ENCODE measurements around the gene CECR2. TPM values are rescaled to one million over a fixed set of nuclear protein-coding genes. Genes with fewer than 3 reads are reported as not detected.
A peak's percentile ranks its signal among the peaks of the same experiment; 100 is the strongest.

Gene CECR2
- total RNA-seq, 1 experiment from 2014 or later, result 3.6 TPM

GRCh38 chr22:17501679-17502285, 132.5 kb downstream of the CECR2 start:
- Histone ChIP-seq H3K4me1 (ENCODE audit: control insufficient read depth, insufficient read depth, low read length) (no peaks in the 10 kb centered on the region), H3K9me3 (ENCODE audit: control insufficient read depth, insufficient read depth, low read depth, low read length) (no peaks in the 10 kb centered on the region), H3K36me3 (ENCODE audit: control insufficient read depth, insufficient read depth, low read length) (no peaks in the 10 kb centered on the region), H3K4me3 (ENCODE audit: low read depth in 2 of 2, low read length in 2 of 2) (no peak overlapping the region), H3K27me3 (ENCODE audit: control insufficient read depth, insufficient read depth, low read length) (no peaks in the 10 kb centered on the region), H3K27ac (ENCODE audit: low read length) (no peak overlapping the region)
- CTCF ChIA-PET, result interaction anchor here (0.5 to 1.8 kb wide), 7 partner anchors 125 to 423 kb away, joined by 3 to 30 read pairs (median 3); no protein-coding TSS in a partner anchor
- DNase-seq (ENCODE audit: low read depth, low spot score) (peak; percentile 53), ATAC-seq (peak; percentile 92)
- POLR2A ChIA-PET, result interaction anchor here (0.9 kb wide), 1 partner anchor 330 kb away, joined by 4 read pairs; no protein-coding TSS in a partner anchor
- intact Hi-C loops (cut with micrococcal nuclease; ENCODE audit: unreplicated experiment) (loop anchor here (5.0 to 10.0 kb wide), 3 partner anchors 134 to 427 kb away; partner anchors contain the start of gene CECR2), in situ Hi-C loops (cut with HindIII; ENCODE audit: low pct_unique_long_range_greater_than_20kb, low sequenced_read_pairs) (no loop called here)
- TF ChIP-seq CTCF (IDR thresholded peaks at IDR 0.05), result peak; percentile 66; the same call in 1 of the 2 replicates
- TF ChIP-seq TCF7L2 (IDR thresholded peaks at IDR 0.05; ENCODE audit: low read depth, low read length), result no peak
- no TSS peak for BruUV-seq (replicated peaks)

GRCh38 chr22:17508110-17508509, 138.8 kb downstream of the CECR2 start:
- TF ChIP-seq SIN3A (IDR thresholded peaks at IDR 0.05; ENCODE audit: borderline replicate concordance, insufficient read depth, low read depth, low read length) (no peak), POLR2AphosphoS5 (IDR thresholded peaks at IDR 0.05; ENCODE audit: low read depth, low read length) (no peak), REST (IDR thresholded peaks at IDR 0.05; ENCODE audit: insufficient read depth in 1 of 2, low read depth in 2 of 2, low read length in 1 of 2) (no peak), TCF7L2 (IDR thresholded peaks at IDR 0.05; ENCODE audit: low read depth, low read length) (no peak), CTCF (IDR thresholded peaks at IDR 0.05) (no peak)
- in situ Hi-C loops (cut with HindIII; ENCODE audit: low pct_unique_long_range_greater_than_20kb, low sequenced_read_pairs), result no loop called here
- Histone ChIP-seq H3K9me3 (ENCODE audit: control insufficient read depth, insufficient read depth, low read depth, low read length) (no peaks in the 10 kb centered on the region), H3K4me3 (ENCODE audit: low read depth in 2 of 2, low read length in 2 of 2) (no peak overlapping the region), H3K27me3 (ENCODE audit: control insufficient read depth, insufficient read depth, low read length) (no peaks in the 10 kb centered on the region), H3K4me1 (ENCODE audit: control insufficient read depth, insufficient read depth, low read length) (no peaks in the 10 kb centered on the region), H3K27ac (ENCODE audit: low read length) (no peak overlapping the region), H3K36me3 (ENCODE audit: control insufficient read depth, insufficient read depth, low read length) (no peaks in the 10 kb centered on the region)
- no peak for DNase-seq (ENCODE audit: low read depth, low spot score)
- no TSS peak for BruUV-seq (replicated peaks)
- ChIA-PET CTCF (no interaction called here), POLR2A (no interaction called here)
- intact Hi-C loops (cut with micrococcal nuclease; ENCODE audit: unreplicated experiment), result loop anchor here (10.0 kb wide), 1 partner anchor 433 kb away; no protein-coding TSS in a partner anchor
- ATAC-seq, result no peak
